H1 (cell line): ENCODE results near the gene APP. TPM values are rescaled to one million over a fixed set of nuclear protein-coding genes. Genes with fewer than 3 reads are reported as not detected.
A peak's percentile ranks its signal among the peaks of the same experiment; 100 is the strongest.

Source experiments
- POU5F1 ChIP-seq: IDR thresholded peaks from 2 replicates; pipeline ENCODE4 v1.6.1; 2011; ENCODE audit warnings: low read depth, mild to moderate bottlenecking, low read length, moderate library complexity
- SP1 ChIP-seq: IDR thresholded peaks from 2 replicates; pipeline ENCODE4 v1.6.1; 2011; ENCODE audit warnings: low read depth, low read length
- SP2 ChIP-seq: IDR thresholded peaks from 2 replicates; pipeline ENCODE4 v1.6.1; 2012; ENCODE audit warnings: mild to moderate bottlenecking, low read length, inconsistent platforms
- SUZ12 ChIP-seq: fragments of 200-600 bp; sonication (generic); IDR thresholded peaks from 2 replicates; pipeline ENCODE4 v1.6.1; 2012; ENCODE audit warnings: mild to moderate bottlenecking, inconsistent platforms, low read length, moderate library complexity, mixed read lengths
- YY1 ChIP-seq: IDR thresholded peaks from 2 replicates; pipeline ENCODE4 v1.6.1; 2011; ENCODE audit warnings: low read depth, mild to moderate bottlenecking, low read length
- polyA plus RNA-seq, 7 experiments: library from polyadenylated mRNA; depleted of rRNA in 3 of 7; stranded (reverse) in 5 of 7; unstranded in 2 of 7; fragments of >200 nt in 5 of 7; fragments of 200-250 nt in 2 of 7; gene quantifications; 1 replicate in 5 of 7; 2 replicates in 1 of 7; 4 replicates in 1 of 7; pipeline versions ENCODE4 v1.2.1 to v1.2.3, GENCODE V29; 2011 to 2013; ENCODE audit warnings: missing spikeins in 2 of 7, mixed read lengths in 2 of 7
- total RNA-seq: library from RNA; stranded (reverse); fragmentation: NEBNext Ultra II Directional; extraction: Animal tissue kit (Norgen Biotek cat#: 25700); gene quantifications from 2 replicates; pipeline ENCODE4 v1.2.1, GENCODE V29; 2021
- TF ChIP-seq, protein P1 (sequence below): fragments of 300-600 bp; sonication (generic); IDR thresholded peaks from 2 replicates; pipeline ENCODE4 v1.7.1; 2012; ENCODE audit warnings: low read length, moderate library complexity, mild to moderate bottlenecking, inconsistent platforms; ENCODE audit not compliant: insufficient replicate concordance
- TF ChIP-seq, protein P2 (sequence below), 3 experiments: IDR thresholded peaks; 1 replicate in 2 of 3; 2 replicates in 1 of 3; pipeline versions ENCODE4 v1.5.1 to v1.6.1; 2011; ENCODE audit warnings: low read length in 3 of 3, mild to moderate bottlenecking in 3 of 3, inconsistent platforms in 2 of 3, low read depth in 1 of 3, moderate library complexity in 1 of 3; ENCODE audit not compliant: insufficient read depth in 1 of 3; ENCODE audit errors: control extremely low read depth in 1 of 3
- TF ChIP-seq, protein P3 (sequence below): IDR thresholded peaks from 2 replicates; pipeline ENCODE4 v1.6.1; 2012; ENCODE audit warnings: inconsistent platforms

APP gene
- total and polyA plus RNA-seq, 2 of the 8 experiments (the other 6 are each of a cell fraction or from before 2014, with no cell fraction given) = 375 to 551 TPM

DNA sequence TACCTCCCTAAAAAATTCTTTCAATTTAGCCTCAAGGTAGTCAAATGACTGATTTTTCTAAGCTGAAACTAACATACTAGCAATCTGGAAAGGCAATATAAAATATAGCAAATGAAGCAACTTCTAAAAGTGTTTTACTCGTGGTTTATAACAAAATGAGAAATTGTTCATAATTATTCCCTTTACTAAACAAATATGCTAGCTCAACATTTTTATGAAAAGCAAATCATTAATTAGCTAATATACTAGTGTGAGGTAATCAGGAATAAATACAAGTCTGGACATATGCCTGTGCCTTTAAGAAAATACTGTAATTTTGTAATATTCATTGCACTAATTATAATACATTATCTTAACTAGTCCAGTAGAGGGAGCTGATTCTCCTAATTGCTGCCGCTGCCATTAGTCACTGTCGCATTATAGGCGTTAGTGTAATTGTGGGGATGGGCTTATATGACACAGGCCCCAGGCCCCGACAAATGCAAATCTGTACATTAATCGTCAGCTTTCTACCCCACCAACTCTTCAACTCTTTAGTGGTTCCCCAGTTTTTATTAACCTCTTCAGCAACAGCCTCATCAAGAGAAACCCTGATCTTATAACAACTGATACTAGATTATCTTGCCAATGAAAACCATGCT lies 274.9 kb downstream of the APP start (continued):
- TF ChIP-seq, protein P1, sequence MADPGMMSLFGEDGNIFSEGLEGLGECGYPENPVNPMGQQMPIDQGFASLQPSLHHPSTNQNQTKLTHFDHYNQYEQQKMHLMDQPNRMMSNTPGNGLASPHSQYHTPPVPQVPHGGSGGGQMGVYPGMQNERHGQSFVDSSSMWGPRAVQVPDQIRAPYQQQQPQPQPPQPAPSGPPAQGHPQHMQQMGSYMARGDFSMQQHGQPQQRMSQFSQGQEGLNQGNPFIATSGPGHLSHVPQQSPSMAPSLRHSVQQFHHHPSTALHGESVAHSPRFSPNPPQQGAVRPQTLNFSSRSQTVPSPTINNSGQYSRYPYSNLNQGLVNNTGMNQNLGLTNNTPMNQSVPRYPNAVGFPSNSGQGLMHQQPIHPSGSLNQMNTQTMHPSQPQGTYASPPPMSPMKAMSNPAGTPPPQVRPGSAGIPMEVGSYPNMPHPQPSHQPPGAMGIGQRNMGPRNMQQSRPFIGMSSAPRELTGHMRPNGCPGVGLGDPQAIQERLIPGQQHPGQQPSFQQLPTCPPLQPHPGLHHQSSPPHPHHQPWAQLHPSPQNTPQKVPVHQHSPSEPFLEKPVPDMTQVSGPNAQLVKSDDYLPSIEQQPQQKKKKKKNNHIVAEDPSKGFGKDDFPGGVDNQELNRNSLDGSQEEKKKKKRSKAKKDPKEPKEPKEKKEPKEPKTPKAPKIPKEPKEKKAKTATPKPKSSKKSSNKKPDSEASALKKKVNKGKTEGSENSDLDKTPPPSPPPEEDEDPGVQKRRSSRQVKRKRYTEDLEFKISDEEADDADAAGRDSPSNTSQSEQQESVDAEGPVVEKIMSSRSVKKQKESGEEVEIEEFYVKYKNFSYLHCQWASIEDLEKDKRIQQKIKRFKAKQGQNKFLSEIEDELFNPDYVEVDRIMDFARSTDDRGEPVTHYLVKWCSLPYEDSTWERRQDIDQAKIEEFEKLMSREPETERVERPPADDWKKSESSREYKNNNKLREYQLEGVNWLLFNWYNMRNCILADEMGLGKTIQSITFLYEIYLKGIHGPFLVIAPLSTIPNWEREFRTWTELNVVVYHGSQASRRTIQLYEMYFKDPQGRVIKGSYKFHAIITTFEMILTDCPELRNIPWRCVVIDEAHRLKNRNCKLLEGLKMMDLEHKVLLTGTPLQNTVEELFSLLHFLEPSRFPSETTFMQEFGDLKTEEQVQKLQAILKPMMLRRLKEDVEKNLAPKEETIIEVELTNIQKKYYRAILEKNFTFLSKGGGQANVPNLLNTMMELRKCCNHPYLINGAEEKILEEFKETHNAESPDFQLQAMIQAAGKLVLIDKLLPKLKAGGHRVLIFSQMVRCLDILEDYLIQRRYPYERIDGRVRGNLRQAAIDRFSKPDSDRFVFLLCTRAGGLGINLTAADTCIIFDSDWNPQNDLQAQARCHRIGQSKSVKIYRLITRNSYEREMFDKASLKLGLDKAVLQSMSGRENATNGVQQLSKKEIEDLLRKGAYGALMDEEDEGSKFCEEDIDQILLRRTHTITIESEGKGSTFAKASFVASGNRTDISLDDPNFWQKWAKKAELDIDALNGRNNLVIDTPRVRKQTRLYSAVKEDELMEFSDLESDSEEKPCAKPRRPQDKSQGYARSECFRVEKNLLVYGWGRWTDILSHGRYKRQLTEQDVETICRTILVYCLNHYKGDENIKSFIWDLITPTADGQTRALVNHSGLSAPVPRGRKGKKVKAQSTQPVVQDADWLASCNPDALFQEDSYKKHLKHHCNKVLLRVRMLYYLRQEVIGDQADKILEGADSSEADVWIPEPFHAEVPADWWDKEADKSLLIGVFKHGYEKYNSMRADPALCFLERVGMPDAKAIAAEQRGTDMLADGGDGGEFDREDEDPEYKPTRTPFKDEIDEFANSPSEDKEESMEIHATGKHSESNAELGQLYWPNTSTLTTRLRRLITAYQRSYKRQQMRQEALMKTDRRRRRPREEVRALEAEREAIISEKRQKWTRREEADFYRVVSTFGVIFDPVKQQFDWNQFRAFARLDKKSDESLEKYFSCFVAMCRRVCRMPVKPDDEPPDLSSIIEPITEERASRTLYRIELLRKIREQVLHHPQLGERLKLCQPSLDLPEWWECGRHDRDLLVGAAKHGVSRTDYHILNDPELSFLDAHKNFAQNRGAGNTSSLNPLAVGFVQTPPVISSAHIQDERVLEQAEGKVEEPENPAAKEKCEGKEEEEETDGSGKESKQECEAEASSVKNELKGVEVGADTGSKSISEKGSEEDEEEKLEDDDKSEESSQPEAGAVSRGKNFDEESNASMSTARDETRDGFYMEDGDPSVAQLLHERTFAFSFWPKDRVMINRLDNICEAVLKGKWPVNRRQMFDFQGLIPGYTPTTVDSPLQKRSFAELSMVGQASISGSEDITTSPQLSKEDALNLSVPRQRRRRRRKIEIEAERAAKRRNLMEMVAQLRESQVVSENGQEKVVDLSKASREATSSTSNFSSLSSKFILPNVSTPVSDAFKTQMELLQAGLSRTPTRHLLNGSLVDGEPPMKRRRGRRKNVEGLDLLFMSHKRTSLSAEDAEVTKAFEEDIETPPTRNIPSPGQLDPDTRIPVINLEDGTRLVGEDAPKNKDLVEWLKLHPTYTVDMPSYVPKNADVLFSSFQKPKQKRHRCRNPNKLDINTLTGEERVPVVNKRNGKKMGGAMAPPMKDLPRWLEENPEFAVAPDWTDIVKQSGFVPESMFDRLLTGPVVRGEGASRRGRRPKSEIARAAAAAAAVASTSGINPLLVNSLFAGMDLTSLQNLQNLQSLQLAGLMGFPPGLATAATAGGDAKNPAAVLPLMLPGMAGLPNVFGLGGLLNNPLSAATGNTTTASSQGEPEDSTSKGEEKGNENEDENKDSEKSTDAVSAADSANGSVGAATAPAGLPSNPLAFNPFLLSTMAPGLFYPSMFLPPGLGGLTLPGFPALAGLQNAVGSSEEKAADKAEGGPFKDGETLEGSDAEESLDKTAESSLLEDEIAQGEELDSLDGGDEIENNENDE = peak; percentile 38
- TF ChIP-seq SUZ12 (no peak), SP1 (no peak), POU5F1 (no peak), YY1 (no peak), SP2 (no peak)
- TF ChIP-seq, protein P2, sequence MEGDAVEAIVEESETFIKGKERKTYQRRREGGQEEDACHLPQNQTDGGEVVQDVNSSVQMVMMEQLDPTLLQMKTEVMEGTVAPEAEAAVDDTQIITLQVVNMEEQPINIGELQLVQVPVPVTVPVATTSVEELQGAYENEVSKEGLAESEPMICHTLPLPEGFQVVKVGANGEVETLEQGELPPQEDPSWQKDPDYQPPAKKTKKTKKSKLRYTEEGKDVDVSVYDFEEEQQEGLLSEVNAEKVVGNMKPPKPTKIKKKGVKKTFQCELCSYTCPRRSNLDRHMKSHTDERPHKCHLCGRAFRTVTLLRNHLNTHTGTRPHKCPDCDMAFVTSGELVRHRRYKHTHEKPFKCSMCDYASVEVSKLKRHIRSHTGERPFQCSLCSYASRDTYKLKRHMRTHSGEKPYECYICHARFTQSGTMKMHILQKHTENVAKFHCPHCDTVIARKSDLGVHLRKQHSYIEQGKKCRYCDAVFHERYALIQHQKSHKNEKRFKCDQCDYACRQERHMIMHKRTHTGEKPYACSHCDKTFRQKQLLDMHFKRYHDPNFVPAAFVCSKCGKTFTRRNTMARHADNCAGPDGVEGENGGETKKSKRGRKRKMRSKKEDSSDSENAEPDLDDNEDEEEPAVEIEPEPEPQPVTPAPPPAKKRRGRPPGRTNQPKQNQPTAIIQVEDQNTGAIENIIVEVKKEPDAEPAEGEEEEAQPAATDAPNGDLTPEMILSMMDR (IDR thresholded peaks at IDR 0.05; ENCODE audit: control extremely low read depth in 1 of 3, insufficient read depth in 1 of 3, low read depth in 1 of 3, low read length in 3 of 3) = peak in 2 of 3 experiments; percentile 24 to 43; a peak in 1 of 4 replicates
- TF ChIP-seq, protein P3, sequence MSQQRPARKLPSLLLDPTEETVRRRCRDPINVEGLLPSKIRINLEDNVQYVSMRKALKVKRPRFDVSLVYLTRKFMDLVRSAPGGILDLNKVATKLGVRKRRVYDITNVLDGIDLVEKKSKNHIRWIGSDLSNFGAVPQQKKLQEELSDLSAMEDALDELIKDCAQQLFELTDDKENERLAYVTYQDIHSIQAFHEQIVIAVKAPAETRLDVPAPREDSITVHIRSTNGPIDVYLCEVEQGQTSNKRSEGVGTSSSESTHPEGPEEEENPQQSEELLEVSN = no peak
